Astrocyte (in vitro differentiated cells and primary cell): ENCODE measurements around the gene CNKSR3.

Source experiments
- CTCF ChIP-seq: IDR thresholded peaks from 2 replicates; pipeline ENCODE4 v1.5.1; 2011; ENCODE audit warnings: low read depth, mild to moderate bottlenecking, inconsistent platforms, low read length, moderate library complexity; ENCODE audit not compliant: insufficient read depth
- EZH2 ChIP-seq: IDR thresholded peaks from 2 replicates; pipeline ENCODE4 v1.6.1; 2012; ENCODE audit warnings: mild to moderate bottlenecking, low read length, inconsistent platforms; ENCODE audit not compliant: insufficient read depth

GRCh38 chr6:154356690-154357089 lies 153.8 kb downstream of the CNKSR3 start, which contains the start of gene IPCEF1:
- no peak for TF ChIP-seq CTCF
- TF ChIP-seq EZH2: no peak
